HAP-1 (cell line): ENCODE measurements around the gene CFAP161.
A peak's percentile ranks its signal among the peaks of the same experiment; 100 is the strongest.

Experiments used
- DNase-seq, 2 experiments: peaks; one replicate each; pipeline ENCODE4 v3.0.0-alpha.2; 2016 to 2020; ENCODE audit warnings: low spot score in 2 of 2
- H3K27me3 ChIP-seq: fragments of 250-450 bp; sonication (Bioruptor Pico); 2 replicates; pipeline ENCODE4 v1.5.1; 2020; ENCODE audit warnings: low read depth, mild to moderate bottlenecking, moderate library complexity
- H3K36me3 ChIP-seq: fragments of 250-450 bp; sonication (Bioruptor Pico); replicated peaks from 2 replicates; pipeline ENCODE4 v1.5.1; 2020; ENCODE audit warnings: mild to moderate bottlenecking
- H3K4me1 ChIP-seq: fragments of 250-450 bp; sonication (Bioruptor Pico); 2 replicates; pipeline ENCODE4 v1.5.1; 2020; ENCODE audit warnings: mild to moderate bottlenecking
- H3K4me3 ChIP-seq: fragments of 250-450 bp; sonication (Bioruptor Pico); 2 replicates; pipeline ENCODE4 v1.5.1; 2020; ENCODE audit warnings: mild to moderate bottlenecking, moderate library complexity
- H3K9me3 ChIP-seq: fragments of 250-450 bp; sonication (Bioruptor Pico); 2 replicates; pipeline ENCODE4 v1.5.1; 2020; ENCODE audit warnings: mild to moderate bottlenecking, moderate library complexity
- in situ Hi-C: fragments of 300-500 bp; cut with MboI; formaldehyde crosslinking; loops from 3 replicates; pipeline ENCODE4 v1.14.3; 2020; ENCODE audit warnings: low sequenced_read_pairs, inconsistent platforms, mixed read lengths

CFAP161 gene

DNA sequence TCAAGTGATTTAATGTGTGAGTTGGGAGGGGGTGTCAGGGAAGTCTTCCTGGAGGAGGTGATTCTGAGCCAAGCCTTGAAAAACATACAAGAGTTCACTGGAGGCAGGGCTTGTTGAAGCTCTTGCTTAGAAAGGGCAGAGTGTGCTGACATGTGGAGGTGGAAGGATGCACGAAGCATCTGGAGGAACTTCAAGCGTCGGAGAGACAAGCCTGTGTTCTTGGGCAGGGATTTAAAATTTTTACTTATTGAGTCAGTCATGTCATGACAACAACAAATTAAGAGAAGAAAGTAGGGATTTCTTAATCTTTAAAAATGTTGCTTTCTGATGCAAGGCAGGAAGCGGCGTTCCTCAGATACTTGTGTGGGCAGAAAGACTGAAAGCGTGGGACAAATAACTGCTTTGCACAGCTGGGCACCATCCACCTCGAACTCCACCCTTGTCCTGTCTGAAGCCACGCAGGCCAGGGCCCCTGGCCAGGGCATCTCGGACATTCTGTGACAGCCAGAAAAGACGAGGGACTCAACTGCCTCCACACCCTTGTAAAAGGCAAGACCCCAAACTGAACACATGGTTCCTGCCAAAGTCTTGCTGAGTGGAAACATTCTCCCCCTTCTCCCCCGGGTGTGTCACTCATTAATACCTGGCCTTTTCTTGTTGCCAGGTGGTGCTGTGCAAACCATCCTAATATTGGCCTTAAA is 55.7 kb downstream of the CFAP161 start:
- H3K9me3 ChIP-seq, result peaks cover 3% of the 10 kb centered on the region; the same call in 1 of the 2 replicates
- H3K4me3 ChIP-seq, result no peak overlapping the region
- DNase-seq, result no peak
- no peaks in the 10 kb centered on the region for H3K36me3 ChIP-seq
- in situ Hi-C loops, result no loop called here
- no peaks in the 10 kb centered on the region for H3K4me1 ChIP-seq
- H3K27me3 ChIP-seq, result no peaks in the 10 kb centered on the region

DNA sequence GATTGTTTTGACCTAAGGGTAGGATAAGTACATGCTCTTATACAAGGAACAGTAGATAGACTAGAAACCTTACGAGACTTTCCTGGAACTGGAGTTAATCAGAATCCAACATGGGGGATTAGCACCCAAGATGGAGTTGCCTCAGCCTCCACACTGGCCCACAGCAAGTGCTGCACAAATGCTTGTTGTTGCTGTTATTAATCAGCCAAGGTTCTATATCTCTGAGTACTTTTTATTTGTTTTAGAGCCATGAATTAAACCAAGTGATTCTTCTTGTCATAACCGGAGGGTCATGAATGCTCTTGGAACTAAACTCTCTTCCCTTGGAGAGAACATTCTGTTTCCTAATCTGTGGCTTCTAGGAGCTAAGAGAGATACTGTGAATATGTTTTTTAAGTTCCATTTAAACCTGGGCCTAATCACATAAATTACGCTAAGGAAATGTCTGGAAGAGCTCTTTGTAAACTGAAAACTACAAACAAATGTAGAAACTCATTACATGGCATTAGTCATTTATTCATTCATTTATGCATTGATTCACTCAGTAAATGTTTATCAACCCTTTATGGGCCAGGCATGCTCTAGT is 56.9 kb downstream of the CFAP161 start:
- in situ Hi-C loops, result no loop called here
- Histone ChIP-seq H3K36me3 (no peaks in the 10 kb centered on the region), H3K4me3 (no peak overlapping the region), H3K4me1 (no peaks in the 10 kb centered on the region), H3K9me3 (peaks cover 3% of the 10 kb centered on the region; the same call in 1 of the 2 replicates), H3K27me3 (0 out of 2 replicates have a peak, but pooled peaks cover 2% of the 10 kb centered on the region)
- DNase-seq, result no peak

DNA sequence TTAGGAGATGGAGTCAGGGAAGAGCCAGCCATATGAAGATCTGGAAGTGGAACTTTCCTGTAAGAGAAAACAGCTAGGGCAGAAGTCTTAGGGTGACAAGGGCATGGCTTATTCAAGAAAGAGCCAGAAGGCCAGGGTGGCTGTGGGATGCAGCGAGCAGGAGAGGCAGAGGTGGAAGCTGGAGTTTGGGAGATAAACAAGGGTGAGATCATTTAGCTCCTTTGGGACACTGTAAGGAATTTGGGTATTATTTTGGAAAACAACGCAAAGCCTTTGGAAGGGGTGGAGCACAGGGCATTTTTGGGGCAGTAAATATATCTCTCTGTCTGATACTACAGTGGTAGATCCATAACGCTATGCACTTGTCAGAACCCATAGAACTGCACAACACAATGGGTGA is 57.6 kb downstream of the CFAP161 start:
- in situ Hi-C loops, result no loop called here
- H3K27me3 ChIP-seq, result 0 out of 2 replicates have a peak, but pooled peaks cover 2% of the 10 kb centered on the region

DNA sequence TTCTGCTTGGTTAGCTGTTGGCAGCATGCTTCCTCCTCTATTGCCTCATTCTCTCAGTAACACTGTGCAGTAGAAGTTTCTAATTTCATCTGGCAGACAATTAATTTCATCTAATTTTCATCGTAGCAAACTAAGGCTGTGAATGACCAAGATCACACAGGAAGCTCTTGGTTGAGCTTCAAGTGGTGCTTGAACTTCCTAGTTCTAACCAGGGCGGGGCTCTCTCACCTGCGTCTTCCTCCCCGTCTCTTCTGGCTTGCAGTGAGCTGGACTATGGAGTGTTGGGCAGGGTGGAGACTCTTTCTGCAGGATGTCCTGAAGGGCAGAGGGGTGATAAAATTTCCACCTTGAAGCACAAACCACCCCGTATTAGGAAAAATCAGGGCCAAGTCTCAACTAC is 60.7 kb downstream of the CFAP161 start:
- H3K4me3 ChIP-seq, result no peak overlapping the region

More for the DNA sequence above, 57.6 kb downstream of the CFAP161 start:
- Histone ChIP-seq H3K9me3 (peaks cover 3% of the 10 kb centered on the region; the same call in 1 of the 2 replicates), H3K4me3 (no peak overlapping the region), H3K36me3 (no peaks in the 10 kb centered on the region), H3K4me1 (no peaks in the 10 kb centered on the region)
- no peak for DNase-seq

DNA sequence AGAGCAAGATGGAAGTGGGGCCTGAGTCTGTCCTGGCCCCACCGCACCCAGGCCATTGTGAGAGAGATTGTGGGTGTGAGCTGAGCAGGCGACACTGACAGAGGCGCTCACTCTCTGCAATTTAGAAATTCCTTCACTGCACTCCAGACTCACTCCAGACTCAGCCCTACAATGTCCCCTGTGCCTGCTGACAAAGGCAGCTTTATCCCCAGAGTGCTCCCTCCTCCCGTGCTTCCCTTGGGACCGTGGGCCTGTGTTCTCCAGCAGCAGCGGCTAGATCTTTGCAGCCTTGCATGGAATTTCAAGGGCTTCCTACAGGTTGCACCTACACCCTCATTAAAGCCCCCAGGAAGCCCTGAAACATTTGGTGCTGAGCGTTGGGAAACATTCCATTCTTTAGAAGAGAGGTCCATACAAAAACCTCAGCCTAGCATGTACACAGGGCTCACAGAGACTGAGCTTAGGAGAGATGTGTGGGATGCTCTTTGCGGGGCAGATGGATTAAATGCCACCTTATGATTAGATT is 61.3 kb downstream of the CFAP161 start:
- Histone ChIP-seq H3K27me3 (0 out of 2 replicates have a peak, but pooled peaks cover 2% of the 10 kb centered on the region), H3K9me3 (peaks cover 3% of the 10 kb centered on the region; the same call in 1 of the 2 replicates), H3K4me3 (no peak overlapping the region), H3K36me3 (no peaks in the 10 kb centered on the region), H3K4me1 (no peaks in the 10 kb centered on the region)
- in situ Hi-C loops, result no loop called here
- peak in 1 of 2 experiments; percentile 25 for DNase-seq

More for the DNA sequence above, 60.7 kb downstream of the CFAP161 start:
- DNase-seq, result no peak
- Histone ChIP-seq H3K9me3 (peaks cover 3% of the 10 kb centered on the region; the same call in 1 of the 2 replicates), H3K4me1 (no peaks in the 10 kb centered on the region), H3K27me3 (0 out of 2 replicates have a peak, but pooled peaks cover 2% of the 10 kb centered on the region), H3K36me3 (no peaks in the 10 kb centered on the region)
- in situ Hi-C loops, result no loop called here

DNA sequence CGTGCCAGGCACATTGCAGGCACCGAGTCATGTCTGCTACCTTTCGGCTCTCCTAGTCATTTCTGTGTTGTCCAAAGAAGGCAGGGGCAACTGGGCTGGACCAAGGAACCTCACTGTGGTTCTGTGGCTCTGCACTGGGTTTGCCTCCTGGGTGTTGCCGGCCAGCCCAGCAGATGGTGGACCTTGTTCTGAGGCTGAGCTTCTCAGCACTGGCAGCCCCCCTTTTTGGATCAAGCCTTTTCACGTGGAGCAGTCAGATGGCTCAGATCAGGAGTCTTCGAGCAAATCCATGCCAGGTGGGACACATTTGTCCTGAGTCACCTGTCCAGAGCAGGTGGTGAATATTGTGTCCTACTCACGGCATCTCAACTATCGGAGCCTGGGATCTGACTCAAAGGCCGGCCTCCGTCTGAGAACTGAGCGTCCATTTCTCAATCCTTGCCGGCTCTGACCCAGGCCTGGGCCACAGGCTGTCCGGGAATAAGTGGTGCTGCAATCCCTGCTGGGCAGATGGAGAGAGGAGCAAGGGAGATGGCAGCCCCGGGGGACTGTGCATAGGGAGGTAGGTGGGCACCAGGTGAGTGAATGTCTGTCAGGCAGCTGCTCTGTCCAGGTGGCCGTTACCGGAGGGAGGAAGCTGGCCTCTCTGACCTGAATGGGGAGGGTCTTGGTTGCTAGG is 62.6 kb downstream of the CFAP161 start, which contains the start of gene IL16:
Gene IL16, plus strand, starts transcription at position 304 of the 679 bp plus-strand sequence. CDS start 28,521 bp downstream, outside the sequence.
- in situ Hi-C loops, result no loop called here
- H3K27me3 ChIP-seq, result 0 out of 2 replicates have a peak, but pooled peaks cover 2% of the 10 kb centered on the region
- no peaks in the 10 kb centered on the region for H3K4me1 ChIP-seq
- H3K9me3 ChIP-seq, result no peaks in the 10 kb centered on the region
- DNase-seq, result no peak
- no peaks in the 10 kb centered on the region for H3K36me3 ChIP-seq
- no peak within 1 kb of the TSS for H3K4me3 ChIP-seq

DNA sequence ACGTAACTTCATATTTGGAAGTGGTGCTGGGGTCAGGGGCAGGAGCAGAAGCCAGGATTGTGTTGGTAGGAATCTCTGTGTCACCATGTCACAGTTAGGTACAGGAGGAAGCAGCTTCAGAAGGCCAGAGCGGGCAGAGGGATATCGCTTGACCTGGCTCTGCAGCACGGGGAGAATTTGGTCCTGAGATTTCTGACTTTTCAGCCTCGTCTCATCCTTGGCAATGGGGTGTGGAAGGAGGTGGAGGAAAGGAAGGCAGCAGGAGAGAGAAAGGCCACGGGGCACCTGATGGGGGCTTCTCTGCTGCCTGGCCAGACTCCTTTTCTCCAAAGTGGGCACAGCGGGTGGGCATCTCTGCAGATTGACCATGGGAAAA is 63.2 kb downstream of the CFAP161 start:
- Histone ChIP-seq H3K27me3 (0 out of 2 replicates have a peak, but pooled peaks cover 2% of the 10 kb centered on the region), H3K9me3 (no peaks in the 10 kb centered on the region), H3K4me1 (no peaks in the 10 kb centered on the region), H3K4me3 (no peak overlapping the region), H3K36me3 (no peaks in the 10 kb centered on the region)
- no peak for DNase-seq
- in situ Hi-C loops, result no loop called here

DNA sequence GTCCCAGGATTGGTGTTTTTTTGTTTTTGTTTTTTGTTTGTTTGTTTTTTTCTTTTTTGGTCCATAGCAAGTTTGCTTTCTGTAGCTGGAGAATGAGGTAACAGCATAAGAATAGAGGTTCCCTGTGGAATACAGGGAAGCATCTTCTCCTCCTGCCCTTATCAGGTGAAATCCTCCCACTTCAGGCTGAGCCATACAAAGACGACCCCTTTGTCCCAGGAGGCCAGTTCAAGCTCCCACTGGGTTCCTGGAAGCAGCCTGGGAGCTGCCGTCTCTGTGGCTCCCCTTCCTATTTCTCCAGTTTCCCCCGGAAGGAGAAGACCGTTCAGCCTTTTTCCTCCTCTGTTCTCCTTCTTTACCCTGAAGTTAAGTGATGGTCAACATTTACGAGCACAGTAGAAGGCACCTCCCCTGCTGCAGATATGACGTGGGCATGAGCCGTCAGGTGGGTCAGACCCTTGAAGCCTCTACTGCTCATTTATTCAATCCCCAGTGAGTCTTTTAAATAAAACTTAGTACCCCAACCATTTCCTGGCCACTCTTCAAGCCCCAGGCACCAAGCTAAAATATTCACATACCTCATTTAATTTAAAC is 63.7 kb downstream of the CFAP161 start:
- Histone ChIP-seq H3K36me3 (no peaks in the 10 kb centered on the region), H3K4me3 (no peak overlapping the region), H3K9me3 (no peaks in the 10 kb centered on the region), H3K27me3 (0 out of 2 replicates have a peak, but pooled peaks cover 2% of the 10 kb centered on the region), H3K4me1 (no peaks in the 10 kb centered on the region)
- no peak for DNase-seq
- in situ Hi-C loops, result no loop called here
